Lower leg skin (tissue), 4 donors: Measurements from ENCODE around the gene UCKL1. TPM values are rescaled to one million over a fixed set of nuclear protein-coding genes. Genes with fewer than 3 reads are reported as not detected.

Source experiments
- DNase-seq, 2 donors: peaks; one replicate each; pipeline ENCODE4 v3.0.0-alpha.2; 2019; ENCODE audit warnings: low spot score in 2 of 2
- H3K4me3 ChIP-seq: fragments of 200-600 bp; sonication (generic); 2 replicates; pipeline ENCODE4 v1.5.1; 2017; ENCODE audit warnings: mild to moderate bottlenecking, low read depth; ENCODE audit not compliant: poor library complexity, severe bottlenecking
- POLR2A ChIP-seq, 2 donors: fragments of 450-650 bp; IDR thresholded peaks; one replicate each; pipeline ENCODE4 v1.6.1; 2016 to 2017; ENCODE audit warnings: antibody characterized with exemption in 2 of 2, mild to moderate bottlenecking in 1 of 2, moderate library complexity in 1 of 2
- WGBS, 2 donors: methylation state at CpG; one replicate each; pipeline ENCODE4 v1.1.5; 2018; 5-methylcytosine and 5-hydroxymethylcytosine counted together
- intact Hi-C: fragments of 100-400 bp; cut with DNase I; formaldehyde crosslinking; loops from one replicate; pipeline ENCODE4 v1.15.0; 2023; ENCODE audit warnings: low total_unique reads
- total RNA-seq, 4 donors: library from RNA; depleted of rRNA; stranded (reverse); fragments of >200 nt; gene quantifications; one replicate each; pipeline ENCODE4 v1.1.0, GENCODE V29; 2016
- TF ChIP-seq, protein P1 (sequence below), 3 donors: fragments of 450-650 bp; IDR thresholded peaks; one replicate each; pipeline ENCODE4 v1.5.1; 2016; ENCODE audit warnings: antibody characterized with exemption in 3 of 3, mild to moderate bottlenecking in 3 of 3, moderate library complexity in 2 of 3

UCKL1 gene
- total RNA-seq, 4 donors from 2014 or later = 28.1 to 44.3 (median 33.6) TPM

DNA sequence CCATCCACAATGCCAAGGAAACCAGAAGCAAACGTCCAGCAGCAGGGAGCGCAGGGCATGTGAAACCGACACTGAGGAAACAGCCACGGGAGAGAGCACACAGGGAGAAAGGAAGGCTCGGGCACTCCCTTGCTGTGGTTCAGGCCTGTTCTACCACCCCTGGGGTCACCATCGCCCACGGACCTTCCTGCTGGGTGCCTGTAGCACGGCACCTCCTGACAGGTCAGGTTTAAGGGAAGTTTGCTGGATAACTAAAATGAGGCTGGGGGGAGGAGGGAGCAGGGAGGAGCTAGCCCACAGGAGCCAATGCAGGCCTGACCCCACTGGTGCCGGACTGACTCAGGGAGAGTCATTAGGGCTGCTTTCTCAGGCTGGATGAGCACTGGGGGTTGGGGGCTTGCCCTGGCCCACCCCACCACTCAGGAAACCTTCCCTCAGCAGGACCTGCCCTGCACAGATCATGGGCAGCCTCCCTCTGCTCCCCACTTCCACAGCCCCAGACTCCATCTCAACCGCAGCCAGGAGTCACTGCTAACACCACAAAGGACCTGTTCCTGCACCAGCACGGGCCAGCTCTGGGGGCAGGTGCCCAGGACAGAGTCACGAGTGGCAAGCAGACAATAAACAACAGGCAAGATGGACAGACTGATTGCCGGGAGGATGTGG, 2.3 kb downstream of the UCKL1 start:
- WGBS, 2 donors = 71 to 74% methylated on average over 13 of the region's 13 CpGs
- no peak for DNase-seq
- intact Hi-C loops = no loop called here
- TF ChIP-seq, protein P1, sequence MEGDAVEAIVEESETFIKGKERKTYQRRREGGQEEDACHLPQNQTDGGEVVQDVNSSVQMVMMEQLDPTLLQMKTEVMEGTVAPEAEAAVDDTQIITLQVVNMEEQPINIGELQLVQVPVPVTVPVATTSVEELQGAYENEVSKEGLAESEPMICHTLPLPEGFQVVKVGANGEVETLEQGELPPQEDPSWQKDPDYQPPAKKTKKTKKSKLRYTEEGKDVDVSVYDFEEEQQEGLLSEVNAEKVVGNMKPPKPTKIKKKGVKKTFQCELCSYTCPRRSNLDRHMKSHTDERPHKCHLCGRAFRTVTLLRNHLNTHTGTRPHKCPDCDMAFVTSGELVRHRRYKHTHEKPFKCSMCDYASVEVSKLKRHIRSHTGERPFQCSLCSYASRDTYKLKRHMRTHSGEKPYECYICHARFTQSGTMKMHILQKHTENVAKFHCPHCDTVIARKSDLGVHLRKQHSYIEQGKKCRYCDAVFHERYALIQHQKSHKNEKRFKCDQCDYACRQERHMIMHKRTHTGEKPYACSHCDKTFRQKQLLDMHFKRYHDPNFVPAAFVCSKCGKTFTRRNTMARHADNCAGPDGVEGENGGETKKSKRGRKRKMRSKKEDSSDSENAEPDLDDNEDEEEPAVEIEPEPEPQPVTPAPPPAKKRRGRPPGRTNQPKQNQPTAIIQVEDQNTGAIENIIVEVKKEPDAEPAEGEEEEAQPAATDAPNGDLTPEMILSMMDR (IDR thresholded peaks at IDR 0.05) = no peak
- TF ChIP-seq POLR2A (IDR thresholded peaks at IDR 0.05) = no peak
- no peak overlapping the region for H3K4me3 ChIP-seq

DNA sequence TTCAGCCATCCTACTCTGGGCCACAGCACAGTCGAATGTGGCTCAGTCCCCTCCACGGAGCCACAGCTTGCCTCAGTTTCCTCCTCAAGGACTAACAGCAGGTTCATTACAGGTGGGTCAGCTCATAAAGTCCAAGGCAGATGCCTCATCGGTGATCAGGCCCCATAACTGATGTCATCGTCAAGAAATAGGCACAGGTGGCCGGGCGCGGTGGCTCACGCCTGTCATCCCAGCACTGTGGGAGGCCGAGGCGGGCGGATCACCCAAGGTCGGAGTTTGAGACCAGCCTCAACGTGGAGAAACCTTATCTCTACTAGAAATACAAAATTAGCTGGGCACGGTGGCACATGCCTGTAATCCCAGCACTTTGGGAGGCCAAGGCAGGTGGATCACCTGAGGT, 3.4 kb downstream of the UCKL1 start:
- H3K4me3 ChIP-seq = no peak overlapping the region
- no peak for TF ChIP-seq POLR2A (IDR thresholded peaks at IDR 0.05)
- TF ChIP-seq, protein P1 (IDR thresholded peaks at IDR 0.05) = no peak
- intact Hi-C loops = no loop called here
- WGBS, 2 donors = 72 to 84% methylated on average over 12 to 14 of the region's 14 CpGs
- no peak for DNase-seq

DNA sequence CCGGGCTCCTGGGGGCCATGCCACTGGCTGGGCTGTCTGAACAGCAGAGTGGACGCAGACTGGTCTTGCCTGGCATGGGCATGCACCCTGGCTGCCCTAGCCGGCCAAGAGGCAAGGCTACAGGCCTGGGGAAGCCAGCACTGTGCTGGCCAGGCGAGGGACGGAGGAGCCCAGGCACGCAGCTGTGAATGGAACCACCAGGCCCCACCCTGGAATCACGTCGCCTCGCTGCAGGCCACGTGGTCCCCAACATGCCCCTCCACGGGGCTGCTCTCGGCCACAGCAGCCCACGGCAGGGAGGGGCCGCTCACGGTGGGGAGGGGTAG, 4.0 kb downstream of the UCKL1 start:
- no peak overlapping the region for H3K4me3 ChIP-seq
- WGBS, 2 donors = 55 to 59% methylated on average over 8 to 14 of the region's 15 CpGs
- TF ChIP-seq, protein P1 (IDR thresholded peaks at IDR 0.05) = no peak
- no peak for TF ChIP-seq POLR2A (IDR thresholded peaks at IDR 0.05)
- intact Hi-C loops = no loop called here
- no peak for DNase-seq

DNA sequence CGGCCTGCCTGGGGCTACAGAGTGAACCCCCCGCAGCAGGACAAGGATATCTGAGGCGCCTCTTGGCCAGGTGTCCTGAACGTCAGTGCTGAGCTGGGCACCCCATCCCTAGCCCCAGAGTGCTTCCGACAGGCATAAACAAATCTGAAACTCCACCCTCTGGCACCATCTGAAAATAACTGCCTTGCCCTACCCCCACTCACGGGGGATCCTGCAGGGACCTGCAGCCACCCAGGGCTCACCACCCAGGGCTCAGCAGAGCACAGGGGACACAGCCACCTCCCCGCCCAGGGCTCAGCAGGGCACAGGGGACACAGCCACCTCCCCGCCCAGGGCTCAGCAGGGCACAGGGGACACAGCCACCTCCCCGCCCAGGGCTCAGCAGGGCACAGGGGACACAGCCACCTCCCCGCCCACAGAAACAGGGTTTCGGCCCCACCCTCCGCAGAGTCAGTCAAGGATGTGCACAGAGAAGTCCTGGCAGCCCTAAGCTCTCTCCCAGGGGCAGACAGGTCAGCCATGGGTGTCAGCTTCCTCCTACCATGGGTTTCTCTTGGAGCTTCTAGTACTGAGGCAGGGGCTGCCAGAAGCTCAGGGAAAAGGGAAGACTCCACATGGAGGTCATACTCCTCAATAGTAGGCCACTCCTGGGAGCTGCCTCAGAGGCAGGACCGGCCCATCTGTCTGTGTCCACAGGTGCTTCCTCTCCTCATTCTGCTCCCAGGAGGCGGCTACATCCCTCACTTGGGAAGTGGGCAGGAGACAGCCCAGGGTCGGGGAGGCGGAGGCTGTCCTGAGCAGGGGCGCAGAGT, 4.6 kb downstream of the UCKL1 start:
- 62 to 64% methylated on average over 11 to 17 of the region's 17 CpGs for WGBS, 2 donors
- H3K4me3 ChIP-seq = no peak overlapping the region
- intact Hi-C loops = no loop called here

DNA sequence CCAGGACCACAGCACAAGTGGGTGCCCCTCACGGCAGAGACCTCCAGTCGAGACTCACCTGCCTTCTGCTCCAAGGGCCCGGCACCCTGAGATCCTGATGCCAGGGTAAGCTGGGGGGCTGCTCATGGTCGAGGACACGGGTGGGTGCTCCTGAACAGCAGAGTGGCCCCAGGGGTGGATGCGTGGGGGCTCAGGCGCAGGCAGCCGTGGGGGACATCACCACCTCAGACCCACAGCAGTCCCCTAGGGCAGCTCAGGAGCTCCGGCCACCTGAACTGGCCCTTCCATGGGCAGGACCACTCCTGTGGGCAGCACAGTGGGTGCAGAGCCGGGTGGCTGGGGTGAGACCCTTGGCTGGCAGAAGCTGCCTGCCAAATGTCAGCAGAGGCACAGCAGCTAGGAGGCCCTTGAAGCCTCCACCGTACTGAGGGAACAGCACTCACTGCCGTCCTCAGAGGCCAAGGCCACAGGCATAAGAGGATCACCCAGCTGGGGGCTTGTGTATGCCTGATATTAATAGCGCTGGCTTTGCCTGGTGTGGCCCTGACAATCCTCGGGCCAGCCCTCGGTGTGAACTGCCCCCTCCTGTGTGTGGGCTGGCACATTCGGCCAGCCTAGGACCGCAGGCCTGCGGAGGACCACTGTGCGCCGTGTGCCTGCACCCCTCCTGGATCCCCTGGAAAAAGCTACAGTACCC, 5.4 kb downstream of the UCKL1 start:
- no peak overlapping the region for H3K4me3 ChIP-seq
- DNase-seq = no peak
- 59 to 78% methylated on average over 8 to 15 of the region's 20 CpGs for WGBS, 2 donors
- intact Hi-C loops = no loop called here
- TF ChIP-seq, protein P1 (IDR thresholded peaks at IDR 0.05) = no peak
- TF ChIP-seq POLR2A (IDR thresholded peaks at IDR 0.05) = no peak

More for the DNA sequence above, 4.6 kb downstream of the UCKL1 start:
- TF ChIP-seq POLR2A (IDR thresholded peaks at IDR 0.05) = no peak
- TF ChIP-seq, protein P1 (IDR thresholded peaks at IDR 0.05) = no peak
- no peak for DNase-seq
